Neutrophil (primary cell): ENCODE measurements around the gene NDUFV1.
A peak's percentile ranks its signal among the peaks of the same experiment; 100 is the strongest.

ENCODE experiments used
- H3K27ac ChIP-seq: fragments of 200-600 bp; sonication (generic); 2 replicates; pipeline ENCODE4 v1.5.1; 2016; ENCODE audit warnings: mild to moderate bottlenecking, moderate library complexity
- H3K27me3 ChIP-seq: fragments of 200-600 bp; sonication (generic); 2 replicates; pipeline ENCODE4 v1.6.0; 2016; ENCODE audit warnings: mild to moderate bottlenecking
- H3K36me3 ChIP-seq: fragments of 200-600 bp; sonication (generic); 2 replicates; pipeline ENCODE4 v1.5.1; 2017
- H3K4me1 ChIP-seq, 2 experiments: fragments of 200-600 bp in 1 of 2; sonication (generic) in 1 of 2; 1 replicate in 1 of 2; 2 replicates in 1 of 2; pipeline versions ENCODE4 v1.5.1 to v1.6.1; 2013 to 2016; ENCODE audit warnings: low read depth in 1 of 2, low read length in 1 of 2, mild to moderate bottlenecking in 1 of 2, moderate library complexity in 1 of 2; ENCODE audit not compliant: control insufficient read depth in 1 of 2, insufficient read depth in 1 of 2
- H3K4me3 ChIP-seq, 2 experiments: fragments of 200-600 bp in 1 of 2; sonication (generic) in 1 of 2; 1 replicate in 1 of 2; 2 replicates in 1 of 2; pipeline ENCODE4 v1.5.1; 2013 to 2016; ENCODE audit warnings: low read depth in 1 of 2, low read length in 1 of 2, mild to moderate bottlenecking in 1 of 2, moderate library complexity in 1 of 2
- H3K9me3 ChIP-seq: fragments of 200-600 bp; sonication (generic); 2 replicates; pipeline ENCODE4 v1.5.1; 2016
- TF ChIP-seq, protein P1 (sequence below): fragments of 200-600 bp; sonication (generic); IDR thresholded peaks from 2 replicates; pipeline ENCODE4 v1.5.1; 2016; ENCODE audit warnings: antibody characterized with exemption

Gene NDUFV1

DNA sequence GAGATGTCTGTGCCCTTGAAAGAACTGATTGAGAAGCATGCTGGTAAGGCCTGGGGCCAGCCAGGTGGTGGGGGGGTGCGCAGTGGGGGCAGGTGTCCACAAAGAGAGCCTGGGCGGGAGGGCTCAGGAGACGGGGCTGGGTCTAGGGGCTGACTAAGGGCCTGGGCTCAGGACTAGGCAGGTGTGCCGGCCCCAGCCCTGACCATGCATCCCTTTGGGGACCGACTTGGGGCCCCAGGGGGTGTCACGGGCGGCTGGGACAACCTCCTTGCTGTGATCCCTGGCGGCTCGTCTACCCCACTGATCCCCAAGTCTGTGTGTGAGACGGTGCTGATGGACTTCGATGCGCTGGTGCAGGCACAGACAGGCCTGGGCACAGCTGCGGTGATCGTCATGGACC, 4.4 kb downstream of the NDUFV1 start:
- TF ChIP-seq, protein P1, sequence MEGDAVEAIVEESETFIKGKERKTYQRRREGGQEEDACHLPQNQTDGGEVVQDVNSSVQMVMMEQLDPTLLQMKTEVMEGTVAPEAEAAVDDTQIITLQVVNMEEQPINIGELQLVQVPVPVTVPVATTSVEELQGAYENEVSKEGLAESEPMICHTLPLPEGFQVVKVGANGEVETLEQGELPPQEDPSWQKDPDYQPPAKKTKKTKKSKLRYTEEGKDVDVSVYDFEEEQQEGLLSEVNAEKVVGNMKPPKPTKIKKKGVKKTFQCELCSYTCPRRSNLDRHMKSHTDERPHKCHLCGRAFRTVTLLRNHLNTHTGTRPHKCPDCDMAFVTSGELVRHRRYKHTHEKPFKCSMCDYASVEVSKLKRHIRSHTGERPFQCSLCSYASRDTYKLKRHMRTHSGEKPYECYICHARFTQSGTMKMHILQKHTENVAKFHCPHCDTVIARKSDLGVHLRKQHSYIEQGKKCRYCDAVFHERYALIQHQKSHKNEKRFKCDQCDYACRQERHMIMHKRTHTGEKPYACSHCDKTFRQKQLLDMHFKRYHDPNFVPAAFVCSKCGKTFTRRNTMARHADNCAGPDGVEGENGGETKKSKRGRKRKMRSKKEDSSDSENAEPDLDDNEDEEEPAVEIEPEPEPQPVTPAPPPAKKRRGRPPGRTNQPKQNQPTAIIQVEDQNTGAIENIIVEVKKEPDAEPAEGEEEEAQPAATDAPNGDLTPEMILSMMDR = no peak
- no peaks in the 10 kb centered on the region for H3K9me3 ChIP-seq
- H3K4me1 ChIP-seq = peaks cover 26 to 30% of the 10 kb centered on the region in 2 experiments
- peaks cover 38% of the 10 kb centered on the region for H3K36me3 ChIP-seq
- H3K4me3 ChIP-seq = no peak overlapping the region
- H3K27me3 ChIP-seq = peaks cover 10% of the 10 kb centered on the region
- no peak overlapping the region for H3K27ac ChIP-seq

GRCh38 chr11:67611704-67612587, 5.2 kb downstream of the NDUFV1 start:
- Histone ChIP-seq H3K36me3 (peaks cover 38% of the 10 kb centered on the region), H3K4me3 (no peak overlapping the region)

GRCh38 chr11:67612751-67613150, 6.0 kb downstream of the NDUFV1 start:
- H3K36me3 ChIP-seq = peaks cover 38% of the 10 kb centered on the region
- peak overlapping the region; percentile 80 for H3K27ac ChIP-seq
- TF ChIP-seq, protein P1 = no peak
- peaks cover 13 to 14% of the 10 kb centered on the region in 2 experiments for H3K4me1 ChIP-seq
- peaks cover 26% of the 10 kb centered on the region for H3K27me3 ChIP-seq
- no peak overlapping the region for H3K4me3 ChIP-seq
- H3K9me3 ChIP-seq = no peaks in the 10 kb centered on the region

More at GRCh38 chr11:67611704-67612587, 5.2 kb downstream of the NDUFV1 start:
- TF ChIP-seq, protein P1 = no peak
- no peaks in the 10 kb centered on the region for H3K9me3 ChIP-seq
- peaks cover 18% of the 10 kb centered on the region for H3K27me3 ChIP-seq
- H3K4me1 ChIP-seq = peaks cover 21 to 22% of the 10 kb centered on the region in 2 experiments
- H3K27ac ChIP-seq = no peak overlapping the region

- Histone ChIP-seq H3K27me3 (peaks cover 29% of the 10 kb centered on the region), H3K4me3 (peak overlapping the region; percentile 57 to 64), H3K9me3 (no peaks in the 10 kb centered on the region), H3K36me3 (peaks cover 38% of the 10 kb centered on the region), H3K27ac (peak overlapping the region; percentile 80), H3K4me1 (peaks cover 13% of the 10 kb centered on the region in 2 experiments)
- TF ChIP-seq, protein P1 = no peak
Observed at GRCh38 chr11:67613313-67613959, 6.7 kb downstream of the NDUFV1 start.

GRCh38 chr11:67613960-67614715, 7.4 kb downstream of the NDUFV1 start:
- Histone ChIP-seq H3K27ac (peak overlapping the region; percentile 80), H3K36me3 (peaks cover 34% of the 10 kb centered on the region), H3K4me1 (peaks cover 13% of the 10 kb centered on the region in 2 experiments), H3K9me3 (no peaks in the 10 kb centered on the region), H3K4me3 (peak overlapping the region; percentile 57 to 64), H3K27me3 (peaks cover 29% of the 10 kb centered on the region)
- TF ChIP-seq, protein P1 = peak; percentile 48
